ENCODE measurements around the gene WDR13. TPM values are rescaled to one million over a fixed set of nuclear protein-coding genes. Genes with fewer than 3 reads are reported as not detected.
"Not testable (repeated sequence)": the region's sequence is repeated elsewhere in the genome, so short reads cannot be mapped to it uniquely, and the experiment has no call there.

Gene WDR13
- 100 to 1,000 TPM in 1 of 2 donors, 10 to 100 TPM in 1; 90.4 to 121 TPM for total RNA-seq

DNA sequence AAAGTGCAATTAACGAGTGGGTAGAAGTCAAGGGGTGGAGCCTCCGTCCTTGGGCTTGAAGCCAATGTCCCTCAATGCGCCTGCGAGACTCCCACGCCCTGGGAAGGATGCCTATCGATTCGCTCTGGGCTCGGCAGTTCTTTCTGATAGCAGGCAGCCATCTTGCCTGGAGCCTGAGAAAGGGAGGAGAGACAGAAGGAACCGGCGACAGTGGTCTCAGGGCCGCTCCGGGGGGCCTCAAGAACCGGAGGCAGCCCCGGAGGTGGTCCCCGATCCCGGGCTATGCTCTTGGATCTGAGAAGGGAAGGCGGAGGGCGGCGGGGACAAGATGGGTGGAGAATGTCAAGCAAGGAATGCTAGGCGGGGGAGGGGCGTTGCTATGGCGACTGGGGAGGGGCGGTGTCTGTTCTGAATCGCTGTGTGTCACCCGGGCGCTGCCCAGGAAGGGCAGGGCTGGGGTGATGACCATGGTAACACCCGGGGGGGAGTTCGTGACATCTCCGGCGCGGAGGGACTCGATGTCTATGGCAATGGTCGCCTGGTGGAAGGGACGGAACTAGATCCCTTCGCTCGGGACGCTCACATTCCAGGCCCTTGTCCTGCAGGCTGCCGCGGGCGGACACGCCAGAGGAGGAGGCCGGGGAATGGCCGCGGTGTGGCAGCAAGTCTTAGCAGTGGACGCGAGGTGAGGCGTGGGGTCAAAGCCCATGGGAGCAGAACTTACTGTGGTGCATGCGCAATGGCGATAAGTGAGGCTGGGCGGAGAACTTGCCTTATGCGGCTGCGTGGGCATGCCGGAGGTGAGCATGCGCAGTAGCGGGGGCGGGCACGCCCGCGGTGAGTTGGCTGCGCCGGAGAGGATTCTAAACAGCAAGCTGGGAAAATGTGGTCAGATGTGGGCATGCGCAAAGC, at the start of gene WDR13:
Gene WDR13, plus strand, starts transcription at position 140 of the 912 bp plus-strand sequence. Its CDS starts 505 bp downstream, at position 645.
- Histone ChIP-seq H3K4me1 (no peaks in the 10 kb centered on the region), H3K27me3 (no peaks in the 10 kb centered on the region), H3K9ac (ENCODE audit: low read depth in 2 of 2, low read length in 2 of 2) (peak within 1 kb of the TSS; percentile 63 to 81), H3K36me3 (no peaks in the 10 kb centered on the region), H3K27ac (peak within 1 kb of the TSS; percentile 96), H3K4me3 (peak within 1 kb of the TSS; percentile 51), H3K9me3 (no peaks in the 10 kb centered on the region)
- TF ChIP-seq, protein P1, sequence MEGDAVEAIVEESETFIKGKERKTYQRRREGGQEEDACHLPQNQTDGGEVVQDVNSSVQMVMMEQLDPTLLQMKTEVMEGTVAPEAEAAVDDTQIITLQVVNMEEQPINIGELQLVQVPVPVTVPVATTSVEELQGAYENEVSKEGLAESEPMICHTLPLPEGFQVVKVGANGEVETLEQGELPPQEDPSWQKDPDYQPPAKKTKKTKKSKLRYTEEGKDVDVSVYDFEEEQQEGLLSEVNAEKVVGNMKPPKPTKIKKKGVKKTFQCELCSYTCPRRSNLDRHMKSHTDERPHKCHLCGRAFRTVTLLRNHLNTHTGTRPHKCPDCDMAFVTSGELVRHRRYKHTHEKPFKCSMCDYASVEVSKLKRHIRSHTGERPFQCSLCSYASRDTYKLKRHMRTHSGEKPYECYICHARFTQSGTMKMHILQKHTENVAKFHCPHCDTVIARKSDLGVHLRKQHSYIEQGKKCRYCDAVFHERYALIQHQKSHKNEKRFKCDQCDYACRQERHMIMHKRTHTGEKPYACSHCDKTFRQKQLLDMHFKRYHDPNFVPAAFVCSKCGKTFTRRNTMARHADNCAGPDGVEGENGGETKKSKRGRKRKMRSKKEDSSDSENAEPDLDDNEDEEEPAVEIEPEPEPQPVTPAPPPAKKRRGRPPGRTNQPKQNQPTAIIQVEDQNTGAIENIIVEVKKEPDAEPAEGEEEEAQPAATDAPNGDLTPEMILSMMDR (IDR thresholded peaks at IDR 0.05): no peak
- intact Hi-C loops (cut with DNase I): no loop called here
- peak; percentile 94 for DNase-seq

DNA sequence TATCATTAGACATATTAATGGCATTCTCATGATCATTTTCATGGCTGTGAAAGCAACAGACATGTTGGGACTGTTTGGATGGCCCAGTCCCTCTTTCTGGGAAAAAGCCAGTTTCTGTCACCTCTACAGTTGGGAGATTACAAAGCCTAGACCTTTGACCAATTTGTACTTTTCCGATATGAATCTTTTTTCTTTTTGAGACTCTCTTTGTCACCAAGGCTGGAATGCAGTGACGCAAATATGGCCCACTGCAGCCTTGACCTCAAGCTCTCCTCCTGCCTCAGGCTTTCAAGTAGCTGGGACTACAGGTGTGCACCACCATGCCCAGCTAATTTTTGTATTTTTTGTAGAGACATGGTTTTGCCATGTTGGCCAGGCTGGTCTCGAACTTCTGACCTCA, 48.4 kb upstream of the WDR13 start:
- H3K4me3 ChIP-seq: no peak overlapping the region
- H3K9me3 ChIP-seq: no peaks in the 10 kb centered on the region
- H3K27me3 ChIP-seq: no peaks in the 10 kb centered on the region
- TF ChIP-seq, protein P1 (IDR thresholded peaks at IDR 0.05): no peak
- H3K27ac ChIP-seq: no peak overlapping the region
- H3K4me1 ChIP-seq: no peaks in the 10 kb centered on the region
- intact Hi-C loops (cut with DNase I): no loop called here
- no peaks in the 10 kb centered on the region for H3K36me3 ChIP-seq
- H3K9ac ChIP-seq (ENCODE audit: low read depth in 2 of 2, low read length in 2 of 2): no peak overlapping the region
- DNase-seq: no peak

DNA sequence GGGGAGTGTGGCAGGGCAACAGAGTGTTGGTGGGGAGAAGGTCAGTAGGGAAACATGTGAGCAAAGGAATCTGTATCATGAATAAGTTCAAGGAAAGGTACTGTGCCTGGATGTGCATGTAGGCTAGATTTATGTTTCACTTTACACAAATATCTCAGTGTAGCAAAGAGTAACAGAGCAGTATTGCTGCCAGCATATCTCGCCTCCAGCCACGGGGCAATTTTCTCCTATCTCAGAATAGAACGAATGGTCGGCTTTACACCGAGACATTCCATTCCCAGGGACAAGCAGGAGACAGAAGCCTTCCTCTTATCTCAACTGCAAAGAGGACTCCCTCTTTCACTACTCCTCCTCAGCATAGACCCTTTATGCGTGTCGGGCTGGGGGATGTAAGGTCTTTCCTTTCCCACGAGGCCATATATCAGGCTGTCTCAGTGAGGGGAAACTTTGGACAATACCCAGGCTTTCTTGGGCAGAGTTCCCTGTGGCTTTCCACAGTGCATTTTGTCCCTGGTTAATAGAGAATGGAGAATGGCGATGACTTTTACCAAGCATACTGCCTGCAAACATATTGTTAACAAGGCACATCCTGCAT, 41.5 kb upstream of the WDR13 start:
- H3K9me3 ChIP-seq; H3K9ac ChIP-seq (ENCODE audit: low read depth in 2 of 2, low read length in 2 of 2); intact Hi-C loops (cut with DNase I); H3K4me1 ChIP-seq; H3K36me3 ChIP-seq; H3K27ac ChIP-seq; DNase-seq; H3K4me3 ChIP-seq; H3K27me3 ChIP-seq: not testable (repeated sequence)

DNA sequence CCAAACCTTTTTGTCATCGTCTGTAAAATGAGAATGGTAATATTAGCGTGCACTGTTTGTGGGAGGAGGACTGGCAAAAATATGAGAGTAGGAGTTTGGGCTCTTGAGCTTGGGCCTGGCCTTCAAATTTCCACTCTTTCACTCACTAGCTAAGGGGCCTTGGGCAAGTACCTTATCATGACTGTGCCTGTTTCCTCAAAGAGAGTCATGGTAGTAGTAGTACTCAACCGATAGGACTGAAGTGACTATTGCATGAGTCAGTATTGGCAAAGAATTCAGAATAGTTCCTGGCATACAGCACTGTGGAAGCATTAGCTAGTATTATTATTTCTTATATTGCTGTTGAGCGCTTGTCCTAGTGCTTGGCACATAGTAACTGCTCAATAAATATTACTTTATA, 39.0 kb upstream of the WDR13 start:
- DNase-seq: no peak
- H3K27me3 ChIP-seq: no peaks in the 10 kb centered on the region
- H3K9ac ChIP-seq (ENCODE audit: low read depth in 2 of 2, low read length in 2 of 2): no peak overlapping the region
- H3K9me3 ChIP-seq: no peaks in the 10 kb centered on the region
- H3K4me1 ChIP-seq: no peaks in the 10 kb centered on the region
- no peaks in the 10 kb centered on the region for H3K36me3 ChIP-seq
- H3K4me3 ChIP-seq: no peak overlapping the region
- H3K27ac ChIP-seq: no peak overlapping the region
- TF ChIP-seq, protein P1 (IDR thresholded peaks at IDR 0.05): no peak
- intact Hi-C loops (cut with DNase I): no loop called here

DNA sequence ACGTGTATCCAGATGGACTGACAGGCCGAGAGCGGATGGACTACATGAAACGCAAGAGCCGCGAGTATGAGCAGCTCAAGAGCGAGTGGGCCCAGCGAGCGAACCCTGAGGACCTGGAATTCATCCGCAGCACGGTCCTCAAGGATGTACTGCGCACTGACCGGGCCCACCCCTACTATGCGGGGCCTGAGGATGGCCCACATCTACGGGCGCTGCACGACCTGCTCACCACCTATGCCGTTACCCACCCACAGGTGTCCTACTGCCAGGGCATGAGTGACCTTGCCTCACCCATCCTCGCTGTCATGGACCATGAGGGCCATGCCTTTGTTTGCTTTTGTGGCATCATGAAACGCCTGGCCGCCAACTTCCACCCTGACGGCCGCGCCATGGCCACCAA, 37.7 kb upstream of the WDR13 start:
- intact Hi-C loops (cut with DNase I): no loop called here
- no peak for DNase-seq
- H3K27me3 ChIP-seq: no peaks in the 10 kb centered on the region

More for the DNA sequence above, 37.7 kb upstream of the WDR13 start:
- Histone ChIP-seq H3K27ac (no peak overlapping the region), H3K4me1 (no peaks in the 10 kb centered on the region), H3K4me3 (no peak overlapping the region), H3K9me3 (no peaks in the 10 kb centered on the region), H3K9ac (ENCODE audit: low read depth in 2 of 2, low read length in 2 of 2) (no peak overlapping the region), H3K36me3 (no peaks in the 10 kb centered on the region)
- TF ChIP-seq, protein P1 (IDR thresholded peaks at IDR 0.05): no peak

All from colonic mucosa (tissue), 4 donors.